ENCODE data around the gene ONECUT2. TPM values are rescaled to one million over a fixed set of nuclear protein-coding genes. Genes with fewer than 3 reads are reported as not detected.

Gene ONECUT2
- total and polyA plus RNA-seq, 2 experiments from 2014 or later, result 0.82 to 1.7 TPM

GRCh38 chr18:57461652-57462269 is 26.6 kb downstream of the ONECUT2 start:
- H3K4me2 ChIP-seq, result no peak overlapping the region
- H3K4me3 Mint-ChIP-seq, result no peak overlapping the region
- no peaks in the 10 kb centered on the region for H3K27me3 Mint-ChIP-seq (ENCODE audit: insufficient read depth, low read depth, poor library complexity)
- no peaks in the 10 kb centered on the region; the same call in 1 of the 3 replicates for H3K4me1 Mint-ChIP-seq
- H3K79me2 ChIP-seq (replicated peaks; ENCODE audit: insufficient read depth), result no peaks in the 10 kb centered on the region
- no peaks in the 10 kb centered on the region for H3F3A ChIP-seq (replicated peaks; ENCODE audit: low read depth)
- TF ChIP-seq ZNF462 (CRISPR knock-in tag; IDR thresholded peaks at IDR 0.05) (no peak), ETS1 (IDR thresholded peaks at IDR 0.05) (no peak), JUNB (IDR thresholded peaks at IDR 0.05; ENCODE audit: unreplicated experiment) (no peak), POLR2AphosphoS5 (IDR thresholded peaks at IDR 0.05; ENCODE audit: low read depth) (no peak), ZNF331 (CRISPR knock-in tag; IDR thresholded peaks at IDR 0.05; ENCODE audit: low read depth) (no peak), EZH2 (IDR thresholded peaks at IDR 0.05; ENCODE audit: low read depth, unreplicated experiment) (no peak), ZNF114 (CRISPR knock-in tag; IDR thresholded peaks at IDR 0.05) (no peak), EZH2phosphoT487 (IDR thresholded peaks at IDR 0.05; ENCODE audit: unreplicated experiment) (no peak), STAT1 (IDR thresholded peaks at IDR 0.05; ENCODE audit: unreplicated experiment) (no peak), CTCF (conservative IDR thresholded peaks at IDR 0.05; ENCODE audit: low read depth in 2 of 2) (no peak), REST (IDR thresholded peaks at IDR 0.05; ENCODE audit: unreplicated experiment) (no peak), NANOG (IDR thresholded peaks at IDR 0.05; ENCODE audit: borderline replicate concordance) (no peak), CREB1 (CRISPR knock-in tag; IDR thresholded peaks at IDR 0.05; ENCODE audit: low read depth) (no peak)
- H3K9me2 ChIP-seq (ENCODE audit: insufficient read depth), result no peaks in the 10 kb centered on the region
- H3K4me1 ChIP-seq (ENCODE audit: insufficient read depth), result peaks cover 2% of the 10 kb centered on the region; the same call in 1 of the 2 replicates
- no peaks in the 10 kb centered on the region for H4K20me1 ChIP-seq (replicated peaks; ENCODE audit: insufficient read depth)
- no peaks in the 10 kb centered on the region for H3K36me3 ChIP-seq (ENCODE audit: insufficient read depth)
- no peak for DNase-seq (ENCODE audit: low spot score)
- H3K36me3 Mint-ChIP-seq (ENCODE audit: low read depth), result no peaks in the 10 kb centered on the region
- no peaks in the 10 kb centered on the region for H3K9me3 Mint-ChIP-seq
- no peak overlapping the region for H3K4me3 ChIP-seq
- H3K27me3 ChIP-seq (ENCODE audit: insufficient read depth), result no peaks in the 10 kb centered on the region
- no peak for ATAC-seq
- H2AFZ ChIP-seq, result no peak overlapping the region
- no peak overlapping the region for H3K27ac ChIP-seq (ENCODE audit: low read depth)
- no peak overlapping the region for H3K27ac Mint-ChIP-seq
